Subcutaneous adipose tissue (tissue), 4 donors: Measurements from ENCODE around the gene ANAPC13. TPM values are rescaled to one million over a fixed set of nuclear protein-coding genes. Genes with fewer than 3 reads are reported as not detected.

Experiments used
- total RNA-seq, 4 donors: library from RNA; depleted of rRNA; stranded (reverse); fragments of >200 nt; gene quantifications; one replicate each; pipeline ENCODE4 v1.1.0, GENCODE V29; 2016
- TF ChIP-seq, protein P1 (sequence below): fragments of 450-650 bp; IDR thresholded peaks from one replicate; pipeline ENCODE4 v1.5.1; 2016; ENCODE audit warnings: low read depth, mild to moderate bottlenecking, control low read depth, antibody characterized with exemption, moderate library complexity

Gene ANAPC13
- total RNA-seq, 4 donors from 2014 or later, result 45.9 to 133 (median 60.0) TPM

DNA sequence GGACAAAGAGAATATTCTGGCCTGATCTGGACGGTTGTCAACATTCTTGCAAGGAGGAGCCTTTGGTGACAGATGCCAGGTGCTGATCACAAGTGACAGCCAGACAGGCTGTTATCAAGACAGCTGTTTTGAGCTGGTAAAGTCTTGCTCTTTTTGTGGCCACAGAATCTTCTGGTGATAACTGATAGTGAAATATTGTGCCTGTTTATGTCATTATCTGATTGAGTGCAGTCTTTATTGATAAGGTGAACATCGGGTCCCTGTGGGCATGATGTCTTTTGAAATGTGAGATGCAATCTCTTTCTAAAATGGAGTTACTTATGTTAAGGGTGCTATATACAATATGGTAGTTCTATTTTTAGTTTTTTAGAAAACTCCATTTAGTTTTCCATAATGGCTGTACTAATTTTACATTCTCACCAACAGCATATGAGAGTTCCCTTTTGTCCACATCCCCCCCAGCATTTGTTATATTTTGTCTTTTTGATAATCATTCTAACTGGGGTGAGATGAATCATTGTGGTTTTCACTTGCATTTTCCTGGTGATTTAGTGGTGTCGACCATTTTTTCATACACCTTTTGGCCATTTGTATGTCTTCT lies 10.8 kb upstream of the ANAPC13 start:
- TF ChIP-seq, protein P1, sequence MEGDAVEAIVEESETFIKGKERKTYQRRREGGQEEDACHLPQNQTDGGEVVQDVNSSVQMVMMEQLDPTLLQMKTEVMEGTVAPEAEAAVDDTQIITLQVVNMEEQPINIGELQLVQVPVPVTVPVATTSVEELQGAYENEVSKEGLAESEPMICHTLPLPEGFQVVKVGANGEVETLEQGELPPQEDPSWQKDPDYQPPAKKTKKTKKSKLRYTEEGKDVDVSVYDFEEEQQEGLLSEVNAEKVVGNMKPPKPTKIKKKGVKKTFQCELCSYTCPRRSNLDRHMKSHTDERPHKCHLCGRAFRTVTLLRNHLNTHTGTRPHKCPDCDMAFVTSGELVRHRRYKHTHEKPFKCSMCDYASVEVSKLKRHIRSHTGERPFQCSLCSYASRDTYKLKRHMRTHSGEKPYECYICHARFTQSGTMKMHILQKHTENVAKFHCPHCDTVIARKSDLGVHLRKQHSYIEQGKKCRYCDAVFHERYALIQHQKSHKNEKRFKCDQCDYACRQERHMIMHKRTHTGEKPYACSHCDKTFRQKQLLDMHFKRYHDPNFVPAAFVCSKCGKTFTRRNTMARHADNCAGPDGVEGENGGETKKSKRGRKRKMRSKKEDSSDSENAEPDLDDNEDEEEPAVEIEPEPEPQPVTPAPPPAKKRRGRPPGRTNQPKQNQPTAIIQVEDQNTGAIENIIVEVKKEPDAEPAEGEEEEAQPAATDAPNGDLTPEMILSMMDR, result no peak

DNA sequence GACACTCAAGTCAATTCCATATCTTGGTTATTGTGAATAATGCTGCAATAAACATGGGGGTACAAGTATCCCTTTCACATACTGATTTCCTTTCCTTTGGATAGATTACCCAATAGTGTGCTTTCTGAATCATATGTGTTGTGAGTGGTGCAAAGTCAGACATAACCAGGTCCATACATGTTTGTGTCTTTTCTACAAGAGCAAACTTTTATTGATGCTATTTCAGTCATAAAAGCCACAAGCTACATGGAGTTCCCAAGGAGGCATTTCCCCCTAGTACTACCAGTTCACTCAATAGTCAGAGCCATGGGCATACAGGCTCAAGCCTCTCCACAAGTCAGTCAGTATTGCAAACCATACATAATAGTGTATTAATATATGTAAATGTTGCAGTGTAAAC lies 10.2 kb upstream of the ANAPC13 start:
- TF ChIP-seq, protein P1, result no peak

DNA sequence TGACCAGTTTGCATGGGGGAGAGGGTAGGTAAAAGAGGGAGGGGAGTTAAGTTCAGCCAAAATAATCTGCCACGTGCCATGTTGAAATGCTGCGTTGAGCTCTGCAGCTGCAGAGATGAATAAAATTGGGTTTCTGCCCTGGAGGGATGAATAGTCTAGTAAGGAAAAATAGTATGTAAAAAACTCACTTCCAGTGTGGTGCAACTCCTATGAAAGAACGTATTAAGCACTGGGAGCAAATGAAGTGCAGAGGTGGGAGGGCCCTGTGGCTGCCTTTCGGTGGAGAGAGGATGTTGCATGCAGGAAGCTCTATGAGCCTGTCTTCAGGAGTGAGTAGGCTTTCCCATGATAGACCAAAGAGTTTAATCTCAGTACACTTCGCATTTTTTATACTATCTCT lies 8.7 kb upstream of the ANAPC13 start:
- TF ChIP-seq, protein P1, result no peak

DNA sequence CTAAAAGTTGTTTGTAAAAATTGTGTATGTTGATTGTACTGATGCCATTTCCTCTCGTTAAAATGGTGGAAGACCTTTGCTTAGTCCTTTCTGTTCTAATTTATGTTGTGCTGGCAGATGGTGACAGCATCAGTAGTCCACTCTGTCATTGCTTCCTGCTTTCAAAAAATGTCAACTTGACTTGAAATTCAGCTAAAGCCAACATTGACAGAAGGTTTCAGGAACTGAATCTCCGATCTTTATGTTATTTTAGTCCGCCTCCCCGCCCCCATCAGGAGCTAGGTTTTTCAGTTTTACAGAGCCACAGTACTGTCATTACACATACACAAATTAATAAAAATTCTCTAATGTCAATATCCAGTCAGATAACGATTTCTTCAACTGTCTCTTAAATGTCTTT lies 1.6 kb upstream of the ANAPC13 start:
- TF ChIP-seq, protein P1, result no peak

DNA sequence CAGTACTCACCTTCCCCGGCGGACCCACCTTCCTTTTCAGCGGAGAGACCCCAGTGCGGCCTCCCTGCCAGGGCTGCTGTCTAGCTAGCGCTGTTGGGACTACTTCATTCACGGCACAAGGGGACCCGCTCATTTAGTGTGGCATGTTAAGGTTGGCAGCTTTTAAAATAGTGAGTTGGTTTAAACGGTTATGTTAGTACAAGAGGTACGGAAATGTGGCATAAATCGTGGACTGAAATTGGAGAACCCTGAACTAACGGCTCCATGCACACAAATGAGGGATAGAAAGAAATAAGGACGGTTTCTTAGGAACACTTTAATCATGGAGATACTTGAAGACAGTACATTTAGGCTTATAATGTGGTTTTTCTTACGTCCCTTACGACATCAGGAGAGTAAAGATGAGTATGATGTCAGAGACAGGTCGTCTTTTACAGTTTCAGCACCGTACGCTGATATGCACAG lies 824 bp upstream of the ANAPC13 start:
- TF ChIP-seq, protein P1, result no peak

DNA sequence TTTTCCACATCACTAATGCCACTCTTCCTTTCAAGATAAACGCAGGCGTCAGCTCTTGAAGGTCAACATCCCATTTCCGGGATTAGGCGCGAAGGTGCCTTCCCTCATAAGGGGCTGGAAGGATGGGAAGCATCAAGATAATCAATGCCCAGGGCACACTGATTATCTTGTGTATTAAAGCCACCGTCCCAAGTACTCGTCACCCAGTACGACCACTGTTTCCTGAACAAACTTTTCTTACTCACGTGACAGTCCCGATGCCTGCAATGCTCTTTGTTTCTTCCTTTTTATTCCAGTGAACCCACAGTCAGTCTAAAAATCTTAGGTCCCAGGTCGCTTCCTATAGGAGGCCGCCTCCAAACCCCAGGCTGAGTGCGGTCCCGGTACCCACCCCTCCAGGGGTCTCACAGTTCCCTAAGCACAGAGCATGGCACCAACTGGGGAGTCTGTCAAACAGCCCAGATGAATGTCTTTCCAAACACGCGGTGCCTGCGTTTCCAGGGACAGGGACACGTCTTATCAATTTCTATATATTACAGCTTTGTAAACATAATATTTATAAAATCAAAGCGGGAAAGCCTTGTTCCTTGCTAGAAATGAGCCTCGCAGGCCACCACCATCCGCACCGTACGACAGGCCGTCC lies 589 bp downstream of the ANAPC13 start:
- TF ChIP-seq, protein P1, result no peak

DNA sequence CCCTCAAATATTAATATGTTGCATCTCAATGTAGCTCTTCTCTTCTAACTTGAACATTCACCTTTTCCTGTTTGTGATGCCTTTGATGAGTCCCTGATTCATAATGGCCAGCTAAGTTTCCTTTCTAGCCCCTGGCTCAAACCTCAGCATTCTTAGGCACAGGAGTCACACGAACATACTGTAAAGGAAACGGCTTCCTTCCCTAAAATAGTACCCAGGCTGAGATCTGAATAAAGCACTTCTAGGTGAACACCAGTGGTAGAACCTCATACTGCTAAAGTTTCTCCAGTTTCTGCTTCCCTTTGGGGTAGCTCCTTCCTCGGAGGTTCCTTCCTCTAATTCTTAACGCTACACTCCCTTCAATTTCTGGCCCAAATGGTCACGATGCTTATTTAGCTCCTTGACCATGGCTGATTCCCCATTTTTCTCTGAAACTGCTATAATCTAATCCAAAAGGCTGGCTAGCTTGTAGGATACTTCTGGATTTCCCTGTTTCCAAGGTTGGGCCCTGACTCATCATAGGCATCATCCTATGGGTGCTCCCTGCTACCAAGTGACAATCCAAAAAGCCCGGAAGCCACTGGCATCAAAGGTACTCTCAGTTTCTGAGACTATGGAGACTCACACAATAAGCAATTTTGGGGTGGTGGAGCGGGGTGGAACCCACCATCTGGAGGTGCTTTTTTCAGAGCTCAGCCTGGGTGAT lies 2.4 kb downstream of the ANAPC13 start:
- TF ChIP-seq, protein P1, result no peak
